ENCODE results near the gene AGBL4.
A peak's percentile ranks its signal among the peaks of the same experiment; 100 is the strongest.

AGBL4 gene

DNA sequence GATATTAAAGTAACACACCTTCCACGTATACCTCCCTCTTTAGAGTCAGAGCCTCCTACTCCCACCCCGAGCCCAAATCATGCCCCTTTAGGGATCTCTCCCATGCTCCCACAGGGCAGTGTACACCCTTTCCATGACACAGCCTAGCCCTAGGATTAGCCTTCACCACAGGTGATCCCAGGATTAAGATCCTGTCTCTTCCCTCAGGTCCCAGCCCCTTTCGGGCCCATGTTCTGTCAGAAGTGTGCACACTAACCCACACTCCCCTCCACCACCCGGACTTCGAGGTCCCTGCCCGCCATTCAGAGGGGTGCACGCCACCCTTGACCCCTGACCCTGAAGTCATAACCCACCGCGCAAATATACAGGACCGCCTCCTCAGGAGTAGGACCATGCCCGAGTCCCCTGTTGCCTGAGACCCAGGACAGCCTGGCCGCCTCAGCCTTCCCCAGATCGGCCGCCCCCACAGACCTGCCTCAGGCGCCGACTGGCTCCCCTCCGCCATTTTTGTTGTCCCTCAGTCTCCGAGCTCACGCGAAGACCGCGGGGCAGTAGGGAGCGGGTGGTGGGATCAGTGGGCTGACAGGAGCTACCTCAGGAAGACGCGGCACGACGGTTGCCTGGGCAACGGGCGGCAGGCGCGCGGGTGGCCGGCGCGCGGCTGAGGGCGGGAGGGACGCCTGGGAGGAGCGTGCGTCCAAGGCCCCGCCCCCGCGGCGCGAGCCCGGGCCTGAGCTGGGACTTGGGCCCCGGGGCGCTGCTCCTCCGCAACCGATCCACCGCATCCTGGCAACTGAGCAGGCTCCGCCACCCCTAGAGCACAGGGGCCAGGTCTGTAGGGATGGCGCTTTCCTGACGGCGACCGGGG lies at the start of gene AGBL4:
TSS of gene AGBL4 (minus strand) at position 663 of the 868 bp plus-strand sequence.
- no peak for DNase-seq (ENCODE audit: low read depth, low spot score)
- Histone ChIP-seq H3K9me3 (ENCODE audit: low read depth, low read length) (no peaks in the 10 kb centered on the region), H3K27ac (no peak within 1 kb of the TSS), H3K4me3 (no peak within 1 kb of the TSS), H3K9ac (ENCODE audit: insufficient read length) (no peak within 1 kb of the TSS), H3K36me3 (ENCODE audit: insufficient read depth, low read length) (no peaks in the 10 kb centered on the region)
- no peak for TF ChIP-seq EZH2 (IDR thresholded peaks at IDR 0.05)
- no peak for TF ChIP-seq FOXP2 (optimal IDR thresholded peaks at IDR 0.05; ENCODE audit: control extremely low read depth, extremely low read length, insufficient read depth)
- TF ChIP-seq POLR2AphosphoS5 (IDR thresholded peaks at IDR 0.05; ENCODE audit: borderline replicate concordance, low read depth, low read length), result no peak

DNA sequence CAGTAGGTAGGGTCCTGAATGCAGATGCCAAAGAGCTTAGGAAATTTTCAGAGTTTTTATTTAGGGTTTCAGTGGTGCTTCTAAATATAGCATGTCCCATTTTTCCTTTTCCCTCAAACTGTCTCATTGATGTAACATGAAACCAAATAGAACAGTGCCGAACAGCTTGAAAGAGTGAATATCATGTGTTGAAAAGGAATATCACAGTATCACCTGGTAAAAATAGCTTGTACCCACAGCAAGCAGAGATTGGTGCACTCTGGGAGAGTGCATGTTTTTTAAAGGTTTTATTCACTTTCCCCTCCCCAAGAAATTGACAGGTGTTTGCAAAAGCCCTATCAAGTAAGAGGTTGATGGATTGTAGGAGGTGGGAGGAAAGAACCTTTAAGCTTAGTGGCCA lies 43.1 kb upstream of the AGBL4 start:
- TF ChIP-seq FOXP2 (optimal IDR thresholded peaks at IDR 0.05; ENCODE audit: control extremely low read depth, extremely low read length, insufficient read depth), result no peak
- TF ChIP-seq POLR2AphosphoS5 (IDR thresholded peaks at IDR 0.05; ENCODE audit: borderline replicate concordance, low read depth, low read length), result no peak
- TF ChIP-seq EZH2 (IDR thresholded peaks at IDR 0.05), result no peak
- H3K36me3 ChIP-seq (ENCODE audit: insufficient read depth, low read length), result no peaks in the 10 kb centered on the region
- no peak for DNase-seq (ENCODE audit: low read depth, low spot score)

DNA sequence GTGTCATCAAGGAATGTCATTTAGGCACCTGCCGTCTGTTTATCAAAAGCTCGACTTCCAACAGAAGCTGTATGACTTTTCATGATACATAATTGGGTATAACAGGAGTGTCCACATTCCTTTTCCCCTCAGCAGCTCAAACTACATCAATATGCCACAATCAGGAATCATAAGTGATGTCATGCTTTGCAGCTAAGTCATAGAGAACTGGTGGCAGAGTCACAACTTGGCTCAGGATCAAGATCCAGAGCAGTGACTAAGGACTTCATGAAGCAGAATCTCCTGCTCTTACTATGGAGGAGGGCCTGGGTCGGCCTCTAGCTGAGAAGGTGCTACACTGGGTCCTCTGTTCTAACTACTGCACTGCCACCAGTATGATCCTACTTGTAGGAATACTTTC lies 36.5 kb upstream of the AGBL4 start:
- Histone ChIP-seq H3K9me3 (ENCODE audit: low read depth, low read length) (no peaks in the 10 kb centered on the region), H3K27ac (no peak overlapping the region), H3K36me3 (ENCODE audit: insufficient read depth, low read length) (no peaks in the 10 kb centered on the region), H3K4me3 (no peak overlapping the region), H3K9ac (ENCODE audit: insufficient read length) (no peak overlapping the region)
- TF ChIP-seq FOXP2 (optimal IDR thresholded peaks at IDR 0.05; ENCODE audit: control extremely low read depth, extremely low read length, insufficient read depth), result no peak
- TF ChIP-seq EZH2 (IDR thresholded peaks at IDR 0.05), result no peak
- no peak for TF ChIP-seq POLR2AphosphoS5 (IDR thresholded peaks at IDR 0.05; ENCODE audit: borderline replicate concordance, low read depth, low read length)
- DNase-seq (ENCODE audit: low read depth, low spot score), result no peak

More for the DNA sequence above, 43.1 kb upstream of the AGBL4 start:
- H3K9me3 ChIP-seq (ENCODE audit: low read depth, low read length), result no peaks in the 10 kb centered on the region
- H3K9ac ChIP-seq (ENCODE audit: insufficient read length), result no peak overlapping the region
- no peak overlapping the region for H3K27ac ChIP-seq
- no peak overlapping the region for H3K4me3 ChIP-seq

DNA sequence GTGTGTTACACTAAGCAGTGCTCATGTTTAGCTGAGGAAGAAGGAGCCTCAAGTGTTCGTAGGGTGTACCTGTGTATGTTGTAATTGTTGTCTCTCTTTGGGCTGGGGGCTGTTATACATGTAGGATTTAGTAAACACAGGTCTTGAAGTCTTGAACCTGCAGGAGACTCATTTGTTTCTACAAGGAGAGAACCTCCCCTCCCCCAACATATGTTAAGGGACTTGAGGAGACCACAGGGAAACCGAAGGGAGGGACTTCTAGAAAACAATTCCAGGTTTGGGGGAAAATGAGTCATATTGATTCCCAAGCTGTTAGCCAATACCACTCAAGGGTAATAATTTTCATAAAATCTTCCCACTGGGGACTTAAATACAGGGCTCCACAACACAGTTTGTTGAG lies 25.0 kb upstream of the AGBL4 start:
- Histone ChIP-seq H3K4me3 (peak overlapping the region; percentile 37; the same call in 1 of the 2 replicates), H3K36me3 (ENCODE audit: insufficient read depth, low read length) (no peaks in the 10 kb centered on the region), H3K9ac (ENCODE audit: insufficient read length) (no peak overlapping the region), H3K27ac (no peak overlapping the region), H3K9me3 (ENCODE audit: low read depth, low read length) (no peaks in the 10 kb centered on the region)
- no peak for TF ChIP-seq EZH2 (IDR thresholded peaks at IDR 0.05)
- no peak for TF ChIP-seq FOXP2 (optimal IDR thresholded peaks at IDR 0.05; ENCODE audit: control extremely low read depth, extremely low read length, insufficient read depth)
- no peak for TF ChIP-seq POLR2AphosphoS5 (IDR thresholded peaks at IDR 0.05; ENCODE audit: borderline replicate concordance, low read depth, low read length)
- no peak for DNase-seq (ENCODE audit: low read depth, low spot score)

DNA sequence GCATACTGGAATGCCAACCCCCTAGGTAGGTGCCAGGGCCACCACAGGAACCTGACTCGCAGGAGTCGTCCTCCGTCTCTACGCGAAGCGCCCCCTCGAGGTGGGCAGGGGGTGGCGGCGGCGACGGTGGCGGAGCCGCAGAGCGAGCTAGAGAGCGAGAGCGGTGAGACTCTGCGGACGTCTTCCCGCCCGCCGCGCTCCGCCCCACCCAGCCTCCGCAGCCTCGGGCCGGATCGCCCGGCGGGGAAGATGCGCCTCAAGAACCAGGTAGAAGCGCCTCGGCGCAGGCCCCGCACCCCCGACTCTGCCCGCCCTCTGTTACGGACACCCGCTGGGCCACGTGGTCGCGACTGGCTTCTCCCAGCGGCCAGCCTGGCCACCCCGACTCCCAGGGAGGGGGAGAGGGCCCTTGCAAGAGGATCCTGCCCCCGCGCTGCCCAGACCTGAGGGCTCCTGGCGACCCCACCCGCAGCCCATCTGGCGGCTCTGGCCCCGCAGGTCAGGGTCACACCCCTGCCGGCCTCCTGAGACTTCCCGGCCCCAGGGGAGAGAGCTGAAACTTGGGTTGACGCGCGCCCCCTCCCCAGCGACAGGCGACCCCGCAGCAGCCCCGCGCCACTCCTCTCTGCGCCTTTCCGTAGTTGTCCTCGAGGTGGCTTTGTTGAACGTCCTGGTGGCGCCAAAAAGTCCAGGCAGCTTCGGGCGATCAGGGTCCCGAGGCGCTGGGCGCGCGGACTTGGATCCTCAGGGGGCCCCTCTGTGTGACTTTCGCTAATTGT lies 24.4 kb upstream of the AGBL4 start:
- no peaks in the 10 kb centered on the region for H3K36me3 ChIP-seq (ENCODE audit: insufficient read depth, low read length)
- TF ChIP-seq EZH2 (IDR thresholded peaks at IDR 0.05) (no peak), POLR2AphosphoS5 (IDR thresholded peaks at IDR 0.05; ENCODE audit: borderline replicate concordance, low read depth, low read length) (no peak), FOXP2 (optimal IDR thresholded peaks at IDR 0.05; ENCODE audit: control extremely low read depth, extremely low read length, insufficient read depth) (no peak)
- H3K9me3 ChIP-seq (ENCODE audit: low read depth, low read length), result no peaks in the 10 kb centered on the region
- no peak overlapping the region for H3K9ac ChIP-seq (ENCODE audit: insufficient read length)
- DNase-seq (ENCODE audit: low read depth, low spot score), result no peak
- no peak overlapping the region for H3K27ac ChIP-seq
- H3K4me3 ChIP-seq, result peak overlapping the region; percentile 37; the same call in 1 of the 2 replicates

DNA sequence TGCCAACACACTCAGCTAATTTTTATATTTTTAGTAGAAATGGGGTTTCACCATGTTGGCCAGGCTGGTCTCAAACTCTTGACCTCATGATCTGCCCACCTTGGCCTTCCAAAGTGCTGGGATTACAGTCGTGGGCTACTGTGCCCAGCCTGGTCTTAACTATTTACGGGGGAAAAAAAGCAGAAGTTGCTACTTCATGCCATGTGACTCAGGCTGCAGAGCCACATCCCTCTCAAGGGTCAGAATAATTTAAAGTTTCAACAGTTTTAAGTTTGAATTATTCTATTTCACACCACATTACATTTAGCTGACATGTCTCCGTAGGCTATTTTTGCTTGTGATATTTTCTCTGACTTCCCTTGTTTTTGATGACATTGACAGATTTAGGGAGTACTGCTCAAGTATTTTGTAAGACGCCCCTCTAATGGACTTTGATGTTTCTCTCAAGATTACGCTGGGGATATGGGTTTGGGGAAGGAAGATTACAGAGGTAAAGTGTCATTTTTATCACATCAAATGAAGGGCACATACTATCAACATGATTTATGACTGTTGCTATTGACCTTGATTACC lies 14.6 kb upstream of the AGBL4 start:
- no peak overlapping the region for H3K9ac ChIP-seq (ENCODE audit: insufficient read length)
- H3K9me3 ChIP-seq (ENCODE audit: low read depth, low read length), result no peaks in the 10 kb centered on the region
- TF ChIP-seq EZH2 (IDR thresholded peaks at IDR 0.05) (no peak), FOXP2 (optimal IDR thresholded peaks at IDR 0.05; ENCODE audit: control extremely low read depth, extremely low read length, insufficient read depth) (no peak), POLR2AphosphoS5 (IDR thresholded peaks at IDR 0.05; ENCODE audit: borderline replicate concordance, low read depth, low read length) (no peak)
- no peaks in the 10 kb centered on the region for H3K36me3 ChIP-seq (ENCODE audit: insufficient read depth, low read length)
- no peak overlapping the region for H3K4me3 ChIP-seq
- H3K27ac ChIP-seq, result no peak overlapping the region
- no peak for DNase-seq (ENCODE audit: low read depth, low spot score)

DNA sequence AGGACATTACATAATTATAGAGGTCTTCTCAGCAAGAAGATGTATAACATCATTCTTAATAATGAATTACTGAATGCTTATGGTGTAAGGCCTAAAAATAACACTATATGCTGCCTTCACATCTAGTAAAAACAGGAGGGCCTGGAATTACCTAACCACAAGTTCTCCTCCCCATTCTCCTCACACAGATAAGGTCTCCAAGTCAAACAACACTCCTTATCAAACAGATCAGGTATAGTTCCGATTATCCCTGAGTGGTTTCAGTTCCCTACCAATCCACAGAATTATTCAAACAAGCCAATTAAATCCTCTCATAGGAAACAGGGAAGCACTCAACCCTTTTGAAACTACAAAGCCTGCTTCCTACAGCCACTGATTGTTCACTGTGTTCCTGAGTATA lies 4.0 kb upstream of the AGBL4 start:
- no peak overlapping the region for H3K27ac ChIP-seq
- no peaks in the 10 kb centered on the region for H3K36me3 ChIP-seq (ENCODE audit: insufficient read depth, low read length)
- H3K9ac ChIP-seq (ENCODE audit: insufficient read length), result no peak overlapping the region
- TF ChIP-seq FOXP2 (optimal IDR thresholded peaks at IDR 0.05; ENCODE audit: control extremely low read depth, extremely low read length, insufficient read depth) (no peak), POLR2AphosphoS5 (IDR thresholded peaks at IDR 0.05; ENCODE audit: borderline replicate concordance, low read depth, low read length) (no peak), EZH2 (IDR thresholded peaks at IDR 0.05) (no peak)
- H3K4me3 ChIP-seq, result no peak overlapping the region
- DNase-seq (ENCODE audit: low read depth, low spot score), result no peak
- no peaks in the 10 kb centered on the region for H3K9me3 ChIP-seq (ENCODE audit: low read depth, low read length)

DNA sequence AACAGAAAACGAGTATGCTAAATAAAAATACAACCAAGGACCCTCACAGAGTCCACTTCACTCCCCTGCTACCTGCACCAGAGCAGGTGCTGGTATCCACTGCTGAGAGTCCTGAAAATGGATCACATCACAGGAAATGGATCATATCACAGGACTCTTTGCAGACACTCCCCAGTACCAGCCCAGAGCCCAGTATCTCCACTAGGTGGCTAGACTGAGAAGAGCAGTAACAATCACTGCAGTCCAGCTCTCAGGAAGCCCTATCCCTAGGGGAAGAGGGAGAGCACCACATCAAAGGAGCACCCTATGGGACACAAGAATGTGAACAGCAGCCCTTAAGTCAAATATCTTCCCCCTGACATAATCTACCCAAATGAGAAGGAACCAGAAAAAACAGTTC lies 28.0 kb downstream of the AGBL4 start:
- TF ChIP-seq EZH2 (IDR thresholded peaks at IDR 0.05) (no peak), FOXP2 (optimal IDR thresholded peaks at IDR 0.05; ENCODE audit: control extremely low read depth, extremely low read length, insufficient read depth) (no peak), POLR2AphosphoS5 (IDR thresholded peaks at IDR 0.05; ENCODE audit: borderline replicate concordance, low read depth, low read length) (no peak)
- Histone ChIP-seq H3K9ac (ENCODE audit: insufficient read length) (no peak overlapping the region), H3K4me3 (no peak overlapping the region), H3K9me3 (ENCODE audit: low read depth, low read length) (no peaks in the 10 kb centered on the region), H3K36me3 (ENCODE audit: insufficient read depth, low read length) (no peaks in the 10 kb centered on the region), H3K27ac (no peak overlapping the region)
- DNase-seq (ENCODE audit: low read depth, low spot score), result no peak

All from SK-N-MC (cell line).